Measurements from ENCODE around the gene BMP10.

Gene BMP10

GRCh38 chr2:68889500-68889899 is 18.3 kb upstream of the BMP10 start:
- DNase-seq = no peak

GRCh38 chr2:68889021-68889420 is 17.8 kb upstream of the BMP10 start:
- no peak for DNase-seq

GRCh38 chr2:68888038-68888704 is 17.0 kb upstream of the BMP10 start:
- no peak for DNase-seq

- DNase-seq = no peak
These were observed 14.5 kb upstream of the BMP10 start for GRCh38 chr2:68885811-68886075.

- no peak for DNase-seq
These were observed 14.0 kb upstream of the BMP10 start for GRCh38 chr2:68885074-68885810.

GRCh38 chr2:68880213-68880612 is 9.0 kb upstream of the BMP10 start:
- DNase-seq = no peak

- DNase-seq = no peak
These were observed 8.1 kb upstream of the BMP10 start for GRCh38 chr2:68879296-68879695.

GRCh38 chr2:68878753-68879152 is 7.6 kb upstream of the BMP10 start:
- DNase-seq = peak; percentile 46

- DNase-seq = no peak
These were observed 7.0 kb upstream of the BMP10 start for GRCh38 chr2:68878071-68878711.

GRCh38 chr2:68877079-68877772 is 6.0 kb upstream of the BMP10 start:
- DNase-seq = no peak

- no peak for DNase-seq
These were observed 982 bp downstream of the BMP10 start for GRCh38 chr2:68870215-68870614.

- no peak for DNase-seq
These were observed 6.1 kb downstream of the BMP10 start for GRCh38 chr2:68865108-68865507.

- DNase-seq = no peak
These were observed 7.2 kb downstream of the BMP10 start for GRCh38 chr2:68863996-68864395.

- no peak for DNase-seq
These were observed 8.3 kb downstream of the BMP10 start for GRCh38 chr2:68862889-68863288.

- no peak for DNase-seq
These were observed 9.9 kb downstream of the BMP10 start for GRCh38 chr2:68861330-68861729.

GRCh38 chr2:68860111-68860510 is 11.1 kb downstream of the BMP10 start:
- DNase-seq = no peak

- DNase-seq = no peak
These were observed 13.2 kb downstream of the BMP10 start for GRCh38 chr2:68857855-68858456.

GRCh38 chr2:68857202-68857845 is 13.9 kb downstream of the BMP10 start:
- DNase-seq = no peak

GRCh38 chr2:68855550-68855949 is 15.6 kb downstream of the BMP10 start:
- peak; percentile 25 for DNase-seq

GRCh38 chr2:68854476-68854875 is 16.7 kb downstream of the BMP10 start:
- no peak for DNase-seq

- DNase-seq = no peak
These were observed 17.3 kb downstream of the BMP10 start for GRCh38 chr2:68853915-68854314.

- no peak for DNase-seq
These were observed 18.2 kb downstream of the BMP10 start for GRCh38 chr2:68853035-68853434.

- no peak for DNase-seq
These were observed 20.7 kb downstream of the BMP10 start for GRCh38 chr2:68850524-68850923.
